ENCODE measurements around the gene GPN1.

DNA sequence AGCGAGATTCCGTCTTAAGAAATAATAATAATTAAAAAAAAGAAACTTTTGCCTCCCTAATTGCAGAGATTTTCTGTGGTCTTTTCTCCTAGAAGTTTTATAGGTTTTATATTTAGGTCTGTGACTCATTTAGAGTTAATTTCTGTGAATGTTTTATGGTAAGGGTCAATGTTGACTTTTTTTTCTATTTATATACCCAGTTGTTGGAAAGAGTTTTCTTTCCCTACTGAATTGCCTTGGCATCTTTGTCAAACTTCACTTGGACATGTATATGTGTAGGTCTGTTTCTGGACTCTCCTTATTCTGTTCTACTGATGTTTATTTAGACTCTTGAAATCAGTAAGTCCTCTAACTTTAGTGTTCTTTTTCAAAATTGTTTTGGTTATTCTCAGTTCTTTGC is 40.5 kb upstream of the GPN1 start:
- TF ChIP-seq POLR2A (IDR thresholded peaks at IDR 0.05; ENCODE audit: low read depth, low read length): no peak
- no peak for TF ChIP-seq TAF1 (IDR thresholded peaks at IDR 0.05; ENCODE audit: borderline replicate concordance, low read depth, low read length)
